Measurements from ENCODE around the gene IFT172. TPM values are rescaled to one million over a fixed set of nuclear protein-coding genes. Genes with fewer than 3 reads are reported as not detected.

The IFT172 gene
- total RNA-seq, 2 donors from 2014 or later: 32.6 to 42.8 TPM

DNA sequence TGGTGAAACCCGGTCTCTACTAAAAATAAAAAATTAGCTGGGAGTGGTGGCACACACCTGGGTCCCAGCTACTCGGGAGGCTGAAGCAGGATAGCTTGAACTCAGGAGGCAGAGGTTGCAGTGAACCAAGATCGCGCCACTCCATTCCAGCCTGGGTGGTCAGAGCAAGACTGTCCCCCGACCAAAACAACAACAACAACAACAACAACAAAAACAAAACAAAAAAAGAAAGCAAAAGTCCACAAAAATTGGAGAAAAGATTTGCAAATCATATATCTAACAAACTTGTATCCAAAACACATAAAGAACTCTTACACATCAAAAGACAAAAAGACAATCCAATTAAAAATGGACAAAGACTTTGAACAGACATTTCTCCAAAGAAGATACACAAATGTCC, 90.6 kb downstream of the IFT172 start:
- Histone ChIP-seq H3K4me1 (replicated peaks) (no peaks in the 10 kb centered on the region), H3K9me3 (no peaks in the 10 kb centered on the region), H3K4me3 (no peak overlapping the region), H3K36me3 (no peaks in the 10 kb centered on the region), H3K27ac (no peak overlapping the region), H3K27me3 (replicated peaks; ENCODE audit: insufficient read depth) (no peaks in the 10 kb centered on the region)
- DNase-seq (ENCODE audit: low spot score): no peak
- WGBS: 95% methylated on average over 5 of the region's 5 CpGs
- TF ChIP-seq POLR2AphosphoS5 (IDR thresholded peaks at IDR 0.05): no peak
- no peak for TF ChIP-seq POLR2A (IDR thresholded peaks at IDR 0.05)
- TF ChIP-seq, protein P1, sequence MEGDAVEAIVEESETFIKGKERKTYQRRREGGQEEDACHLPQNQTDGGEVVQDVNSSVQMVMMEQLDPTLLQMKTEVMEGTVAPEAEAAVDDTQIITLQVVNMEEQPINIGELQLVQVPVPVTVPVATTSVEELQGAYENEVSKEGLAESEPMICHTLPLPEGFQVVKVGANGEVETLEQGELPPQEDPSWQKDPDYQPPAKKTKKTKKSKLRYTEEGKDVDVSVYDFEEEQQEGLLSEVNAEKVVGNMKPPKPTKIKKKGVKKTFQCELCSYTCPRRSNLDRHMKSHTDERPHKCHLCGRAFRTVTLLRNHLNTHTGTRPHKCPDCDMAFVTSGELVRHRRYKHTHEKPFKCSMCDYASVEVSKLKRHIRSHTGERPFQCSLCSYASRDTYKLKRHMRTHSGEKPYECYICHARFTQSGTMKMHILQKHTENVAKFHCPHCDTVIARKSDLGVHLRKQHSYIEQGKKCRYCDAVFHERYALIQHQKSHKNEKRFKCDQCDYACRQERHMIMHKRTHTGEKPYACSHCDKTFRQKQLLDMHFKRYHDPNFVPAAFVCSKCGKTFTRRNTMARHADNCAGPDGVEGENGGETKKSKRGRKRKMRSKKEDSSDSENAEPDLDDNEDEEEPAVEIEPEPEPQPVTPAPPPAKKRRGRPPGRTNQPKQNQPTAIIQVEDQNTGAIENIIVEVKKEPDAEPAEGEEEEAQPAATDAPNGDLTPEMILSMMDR (IDR thresholded peaks at IDR 0.05): no peak
- intact Hi-C loops (cut with DNase I): no loop called here

Small RNA genes lying within 50 kb of the gene (small RNA-seq; reads per million reads assigned to genes)
- gene RNU6-986P: 0 reads per million in 2 donors

Other genes with a start within 250 kb of the IFT172 start
- 100 to 1,000 TPM in 1 of 2 donors, not detected in 1; 102 TPM for gene SLC30A3, start 226.7 kb downstream of the IFT172 start, total RNA-seq
- 10 to 100 TPM in 1 of 2 donors, not detected in 1; 16.1 TPM for gene DNAJC5G, start 214.3 kb downstream of the IFT172 start, total RNA-seq
- gene TRIM54, start 207.3 kb downstream of the IFT172 start, total RNA-seq: 10 to 100 TPM in 1 of 2 donors, 1 to 10 TPM in 1; 2.8 to 17.9 TPM
- 10 to 100 TPM in 1 of 2 donors, 1 to 10 TPM in 1; 4.2 to 11.2 TPM for gene UCN, start 181.3 kb downstream of the IFT172 start, total RNA-seq
- gene MPV17, start 166.6 kb downstream of the IFT172 start, total RNA-seq: 10 to 100 TPM; 82.5 to 90.3 TPM
- 10 to 100 TPM; 41.2 to 66.1 TPM for gene GTF3C2, start 133.0 kb downstream of the IFT172 start, total RNA-seq
- gene EIF2B4, start 119.4 kb downstream of the IFT172 start, total RNA-seq: 10 to 100 TPM; 46.9 to 51.8 TPM
- gene SNX17, start 119.1 kb downstream of the IFT172 start, total RNA-seq: 100 to 1,000 TPM; 127 to 134 TPM
- gene ZNF513, start 109.0 kb downstream of the IFT172 start, total RNA-seq: 10 to 100 TPM in 1 of 2 donors, 1 to 10 TPM in 1; 9.0 to 22.0 TPM
- 10 to 100 TPM; 57.2 to 65.4 TPM for gene PPM1G, start 80.2 kb downstream of the IFT172 start, total RNA-seq
- 10 to 100 TPM; 42.9 to 83.4 TPM for gene NRBP1, start 61.1 kb downstream of the IFT172 start, total RNA-seq
- gene KRTCAP3, start 47.4 kb downstream of the IFT172 start, total RNA-seq: 100 to 1,000 TPM in 1 of 2 donors, 10 to 100 TPM in 1; 31.4 to 147 TPM
- 10 to 100 TPM; 24.1 to 30.6 TPM for gene FNDC4, start 5.5 kb upstream of the IFT172 start, total RNA-seq
- under 1 TPM in 1 of 2 donors, not detected in 1; 0.87 TPM for gene GCKR, start 7.1 kb upstream of the IFT172 start, total RNA-seq
- 10 to 100 TPM; 31.4 to 55.6 TPM for gene ZNF512, start 93.3 kb upstream of the IFT172 start, total RNA-seq
- gene CCDC121, start 139.3 kb upstream of the IFT172 start, total RNA-seq: 1 to 10 TPM; 6.2 to 8.3 TPM
- gene GPN1, start 139.3 kb upstream of the IFT172 start, total RNA-seq: 10 to 100 TPM; 27.7 to 34.5 TPM
- gene SUPT7L, start 173.9 kb upstream of the IFT172 start, total RNA-seq: 10 to 100 TPM; 18.6 to 34.2 TPM
- gene SLC4A1AP, start 174.1 kb upstream of the IFT172 start, total RNA-seq: 10 to 100 TPM; 19.8 to 37.9 TPM